ENCODE data around the gene ADAMTSL1. TPM values are rescaled to one million over a fixed set of nuclear protein-coding genes. Genes with fewer than 3 reads are reported as not detected.

Gene ADAMTSL1
- total RNA-seq, 1 experiment from 2014 or later = not detected

DNA sequence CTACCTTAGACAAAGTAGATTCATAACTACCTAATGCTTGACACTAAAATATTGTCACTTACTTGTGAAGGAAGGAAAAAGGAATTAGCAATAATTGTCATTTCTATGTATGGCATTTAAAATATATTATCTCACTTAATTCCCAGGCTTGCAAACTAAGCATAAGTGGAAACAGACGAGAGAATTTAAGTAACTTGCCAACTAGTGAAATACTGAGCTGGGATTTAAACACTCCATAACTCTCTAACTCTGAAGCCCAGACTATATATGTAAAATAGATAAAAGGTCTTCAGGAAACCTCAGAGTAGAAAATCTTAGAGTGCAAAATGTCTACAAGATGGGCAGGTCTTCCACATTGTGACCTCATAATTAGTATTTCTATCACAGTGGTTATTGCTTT lies 301.3 kb downstream of the ADAMTSL1 start (continued):
- TF ChIP-seq TCF7L2 (IDR thresholded peaks at IDR 0.05; ENCODE audit: borderline replicate concordance, extremely low read depth, insufficient read depth, insufficient read length) = no peak
- TF ChIP-seq ZFX (IDR thresholded peaks at IDR 0.05) = no peak
- no peak for TF ChIP-seq SP1 (IDR thresholded peaks at IDR 0.05; ENCODE audit: low read depth)
- no peak for TF ChIP-seq POLR2A (IDR thresholded peaks at IDR 0.05; ENCODE audit: borderline replicate concordance, extremely low read depth, insufficient read depth, insufficient read length)
- TF ChIP-seq, protein P1, sequence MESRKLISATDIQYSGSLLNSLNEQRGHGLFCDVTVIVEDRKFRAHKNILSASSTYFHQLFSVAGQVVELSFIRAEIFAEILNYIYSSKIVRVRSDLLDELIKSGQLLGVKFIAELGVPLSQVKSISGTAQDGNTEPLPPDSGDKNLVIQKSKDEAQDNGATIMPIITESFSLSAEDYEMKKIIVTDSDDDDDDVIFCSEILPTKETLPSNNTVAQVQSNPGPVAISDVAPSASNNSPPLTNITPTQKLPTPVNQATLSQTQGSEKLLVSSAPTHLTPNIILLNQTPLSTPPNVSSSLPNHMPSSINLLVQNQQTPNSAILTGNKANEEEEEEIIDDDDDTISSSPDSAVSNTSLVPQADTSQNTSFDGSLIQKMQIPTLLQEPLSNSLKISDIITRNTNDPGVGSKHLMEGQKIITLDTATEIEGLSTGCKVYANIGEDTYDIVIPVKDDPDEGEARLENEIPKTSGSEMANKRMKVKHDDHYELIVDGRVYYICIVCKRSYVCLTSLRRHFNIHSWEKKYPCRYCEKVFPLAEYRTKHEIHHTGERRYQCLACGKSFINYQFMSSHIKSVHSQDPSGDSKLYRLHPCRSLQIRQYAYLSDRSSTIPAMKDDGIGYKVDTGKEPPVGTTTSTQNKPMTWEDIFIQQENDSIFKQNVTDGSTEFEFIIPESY (IDR thresholded peaks at IDR 0.05; ENCODE audit: extremely low read depth, insufficient replicate concordance, low read length) = no peak

DNA sequence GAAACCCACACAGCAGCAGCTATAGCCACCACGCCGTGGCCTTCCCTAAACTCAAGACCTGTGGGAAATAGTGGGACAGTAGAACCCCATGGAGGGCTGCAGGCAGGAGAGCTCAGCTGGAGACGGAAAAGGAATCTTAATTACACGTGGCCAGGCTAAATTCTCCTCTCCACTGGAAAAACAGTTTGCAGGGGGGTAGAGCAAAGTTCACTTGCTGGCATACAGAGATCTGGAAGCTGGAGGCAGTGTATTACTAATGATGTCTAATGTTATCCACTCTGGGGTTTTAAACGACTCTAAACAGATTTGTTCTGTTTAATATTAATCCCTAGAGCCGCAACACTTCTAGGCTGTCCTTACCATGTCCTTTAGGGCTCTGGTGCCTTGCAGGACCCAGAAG lies 302.0 kb downstream of the ADAMTSL1 start:
- RAD21 ChIA-PET (ENCODE audit: low non-redundant PET in 1 of 2, low total read pairs in 2 of 2, uncharacterized antibody in 2 of 2, unreplicated experiment in 2 of 2) = no interaction called here
- no peaks in the 10 kb centered on the region for H3K4me1 ChIP-seq (ENCODE audit: control insufficient read depth in 1 of 2, insufficient read depth in 2 of 2, low read length in 2 of 2)
- no peak overlapping the region for H3K4me2 ChIP-seq (ENCODE audit: low read length)
- CTCF ChIA-PET = no interaction called here
- H3K79me2 ChIP-seq (ENCODE audit: insufficient read depth, low read length) = no peaks in the 10 kb centered on the region
- no peaks in the 10 kb centered on the region for H3K9me2 ChIP-seq (ENCODE audit: insufficient read depth)
- no peaks in the 10 kb centered on the region for H3K36me3 ChIP-seq (ENCODE audit: control insufficient read depth in 1 of 2, insufficient read depth in 2 of 2, low read length in 2 of 2)
- no peak overlapping the region for H3K27ac ChIP-seq (ENCODE audit: low read depth, low read length)
- no peak overlapping the region for H3K9ac ChIP-seq (ENCODE audit: low read length)
- H4K20me1 ChIP-seq (ENCODE audit: insufficient read depth) = no peaks in the 10 kb centered on the region
- POLR2A ChIA-PET = no interaction called here
- ATAC-seq = no peak
- H3K4me3 ChIP-seq (replicated peaks in 1 of 2; ENCODE audit: low read depth in 1 of 2, low read length in 2 of 2) = no peak overlapping the region
- no peak overlapping the region for H2AFZ ChIP-seq (ENCODE audit: low read depth, low read length, poor library complexity, severe bottlenecking)
- TF ChIP-seq, protein P2, sequence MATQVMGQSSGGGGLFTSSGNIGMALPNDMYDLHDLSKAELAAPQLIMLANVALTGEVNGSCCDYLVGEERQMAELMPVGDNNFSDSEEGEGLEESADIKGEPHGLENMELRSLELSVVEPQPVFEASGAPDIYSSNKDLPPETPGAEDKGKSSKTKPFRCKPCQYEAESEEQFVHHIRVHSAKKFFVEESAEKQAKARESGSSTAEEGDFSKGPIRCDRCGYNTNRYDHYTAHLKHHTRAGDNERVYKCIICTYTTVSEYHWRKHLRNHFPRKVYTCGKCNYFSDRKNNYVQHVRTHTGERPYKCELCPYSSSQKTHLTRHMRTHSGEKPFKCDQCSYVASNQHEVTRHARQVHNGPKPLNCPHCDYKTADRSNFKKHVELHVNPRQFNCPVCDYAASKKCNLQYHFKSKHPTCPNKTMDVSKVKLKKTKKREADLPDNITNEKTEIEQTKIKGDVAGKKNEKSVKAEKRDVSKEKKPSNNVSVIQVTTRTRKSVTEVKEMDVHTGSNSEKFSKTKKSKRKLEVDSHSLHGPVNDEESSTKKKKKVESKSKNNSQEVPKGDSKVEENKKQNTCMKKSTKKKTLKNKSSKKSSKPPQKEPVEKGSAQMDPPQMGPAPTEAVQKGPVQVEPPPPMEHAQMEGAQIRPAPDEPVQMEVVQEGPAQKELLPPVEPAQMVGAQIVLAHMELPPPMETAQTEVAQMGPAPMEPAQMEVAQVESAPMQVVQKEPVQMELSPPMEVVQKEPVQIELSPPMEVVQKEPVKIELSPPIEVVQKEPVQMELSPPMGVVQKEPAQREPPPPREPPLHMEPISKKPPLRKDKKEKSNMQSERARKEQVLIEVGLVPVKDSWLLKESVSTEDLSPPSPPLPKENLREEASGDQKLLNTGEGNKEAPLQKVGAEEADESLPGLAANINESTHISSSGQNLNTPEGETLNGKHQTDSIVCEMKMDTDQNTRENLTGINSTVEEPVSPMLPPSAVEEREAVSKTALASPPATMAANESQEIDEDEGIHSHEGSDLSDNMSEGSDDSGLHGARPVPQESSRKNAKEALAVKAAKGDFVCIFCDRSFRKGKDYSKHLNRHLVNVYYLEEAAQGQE (IDR thresholded peaks at IDR 0.05; ENCODE audit: low read depth) = no peak
- TF ChIP-seq CBX3 (IDR thresholded peaks at IDR 0.05; ENCODE audit: low read depth) = no peak
- TF ChIP-seq, protein P1 (IDR thresholded peaks at IDR 0.05; ENCODE audit: extremely low read depth, insufficient replicate concordance, low read length) = no peak
- no peak for TF ChIP-seq ELF1 (IDR thresholded peaks at IDR 0.05; ENCODE audit: borderline replicate concordance, low read depth)
- no peak for TF ChIP-seq EZH2phosphoT487 (IDR thresholded peaks at IDR 0.05; ENCODE audit: borderline replicate concordance)
- peaks cover 14% of the 10 kb centered on the region; the same call in 1 of the 2 replicates for H3K27me3 ChIP-seq (ENCODE audit: insufficient read depth, low read length)
- no peaks in the 10 kb centered on the region for H3K9me3 ChIP-seq (ENCODE audit: control insufficient read depth in 1 of 2, insufficient read depth in 1 of 2, low read depth in 1 of 2, low read length in 2 of 2)
- intact Hi-C loops (cut with micrococcal nuclease) = no loop called here
- BruUV-seq (replicated peaks) = no TSS peak
- no peak for DNase-seq (ENCODE audit: low read depth, low spot score)
